Middle frontal gyrus (tissue), 1 donor: ENCODE data around the gene OVCA2.

Experiments used
- DNase-seq: peaks from one replicate; pipeline ENCODE4 v3.0.0-alpha.2; 2015; ENCODE audit warnings: low spot score; ENCODE audit errors: extremely low spot score

Gene OVCA2

GRCh38 chr17:2030779-2031163 lies 11.1 kb upstream of the OVCA2 start:
- peak; percentile 68 for DNase-seq

DNA sequence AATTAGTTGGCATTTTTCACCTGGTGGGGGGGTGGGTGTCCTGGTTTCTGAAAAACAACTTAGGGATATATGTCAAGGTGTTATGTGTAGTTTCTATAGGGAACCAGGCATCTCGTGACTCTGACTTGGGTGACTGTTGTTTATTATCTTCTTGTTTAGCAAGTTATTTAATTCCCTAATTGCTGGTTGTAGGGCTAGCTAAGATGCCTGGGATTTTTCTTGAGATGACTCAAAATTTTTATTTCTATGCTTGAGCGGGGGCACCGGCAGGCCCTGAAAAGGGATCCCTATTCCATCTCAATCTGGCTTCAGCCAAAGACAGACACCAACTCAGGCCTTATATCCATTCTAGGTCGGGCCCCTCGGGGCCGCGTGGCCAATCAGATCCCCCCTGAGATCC lies 8.7 kb upstream of the OVCA2 start:
- no peak for DNase-seq

- DNase-seq: no peak
These were observed 7.7 kb upstream of the OVCA2 start for GRCh38 chr17:2034157-2034556.

- no peak for DNase-seq
These were observed 6.8 kb upstream of the OVCA2 start for GRCh38 chr17:2034806-2035540.

DNA sequence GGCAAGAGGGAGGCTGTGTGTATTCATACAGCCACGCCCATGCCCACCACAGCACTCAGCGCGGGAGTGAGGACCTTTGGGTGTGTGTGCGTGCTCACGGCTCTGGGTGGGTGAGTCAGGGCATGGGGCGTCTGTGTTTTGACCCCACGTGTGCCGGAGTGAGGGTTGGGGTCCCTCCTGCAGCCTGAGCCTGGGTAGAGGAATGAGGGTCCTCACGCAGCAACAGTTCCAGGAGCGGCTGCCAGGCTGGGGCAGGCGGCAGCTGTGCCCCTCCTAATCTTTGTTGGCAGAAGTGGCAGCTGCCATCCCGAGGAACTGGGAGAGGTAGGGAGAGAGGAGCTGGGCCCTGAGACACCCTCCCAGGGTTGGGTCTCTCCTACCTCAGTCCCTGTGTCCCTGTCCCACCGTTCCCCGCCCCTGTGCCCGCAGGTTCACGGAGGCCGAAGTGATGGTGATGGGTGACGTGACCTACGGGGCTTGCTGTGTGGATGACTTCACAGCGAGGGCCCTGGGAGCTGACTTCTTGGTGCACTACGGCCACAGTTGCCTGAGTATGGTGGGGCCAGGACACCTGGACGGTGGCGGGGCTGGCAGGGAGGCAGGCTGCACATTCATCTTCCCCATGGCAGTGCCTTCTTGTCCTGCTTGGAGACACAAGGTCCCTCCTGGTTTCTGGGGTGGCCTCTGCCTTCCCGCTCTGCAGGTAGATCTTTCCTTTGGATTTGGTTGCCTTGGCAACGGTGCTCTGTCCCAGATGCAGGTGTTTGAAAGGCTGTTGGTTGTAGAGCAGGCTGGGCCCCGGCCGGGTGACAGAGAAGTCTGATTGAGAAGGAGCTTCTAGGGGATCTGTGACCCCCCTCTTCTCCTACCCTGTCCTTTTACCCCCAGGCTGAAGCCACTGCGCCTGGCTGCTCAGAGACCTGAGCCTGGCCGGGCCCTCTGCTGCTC lies 6.0 kb upstream of the OVCA2 start:
- DNase-seq: no peak

- no peak for DNase-seq
These were observed 4.7 kb upstream of the OVCA2 start for GRCh38 chr17:2037155-2037554.

DNA sequence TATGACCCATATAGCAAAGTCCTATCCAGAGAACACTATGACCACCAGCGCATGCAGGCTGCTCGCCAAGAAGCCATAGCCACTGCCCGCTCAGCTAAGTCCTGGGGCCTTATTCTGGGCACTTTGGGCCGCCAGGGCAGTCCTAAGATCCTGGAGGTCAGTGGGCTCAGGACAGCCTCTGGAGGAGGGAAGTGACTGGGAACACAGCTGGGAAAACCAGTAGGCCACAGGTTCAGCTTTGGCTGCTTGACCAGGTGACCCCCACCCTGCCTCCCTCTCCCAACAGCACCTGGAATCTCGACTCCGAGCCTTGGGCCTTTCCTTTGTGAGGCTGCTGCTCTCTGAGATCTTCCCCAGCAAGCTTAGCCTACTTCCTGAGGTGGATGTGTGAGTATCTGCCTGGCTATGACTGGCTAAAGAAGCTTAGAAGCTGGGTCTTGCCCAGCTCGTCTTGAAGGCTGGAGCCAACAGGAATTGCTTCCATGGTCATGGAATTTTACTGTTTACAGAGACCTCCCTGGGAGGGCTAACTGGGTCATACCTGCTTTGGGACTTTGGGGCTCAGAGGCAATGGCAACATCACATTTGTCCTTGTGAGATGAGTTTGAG lies 1.5 kb upstream of the OVCA2 start:
- no peak for DNase-seq

GRCh38 chr17:2040942-2041560 lies 771 bp upstream of the OVCA2 start:
- no peak for DNase-seq

GRCh38 chr17:2042390-2042847 lies 597 bp downstream of the OVCA2 start:
- DNase-seq: no peak

GRCh38 chr17:2042933-2043332 lies 1.1 kb downstream of the OVCA2 start:
- DNase-seq: no peak

DNA sequence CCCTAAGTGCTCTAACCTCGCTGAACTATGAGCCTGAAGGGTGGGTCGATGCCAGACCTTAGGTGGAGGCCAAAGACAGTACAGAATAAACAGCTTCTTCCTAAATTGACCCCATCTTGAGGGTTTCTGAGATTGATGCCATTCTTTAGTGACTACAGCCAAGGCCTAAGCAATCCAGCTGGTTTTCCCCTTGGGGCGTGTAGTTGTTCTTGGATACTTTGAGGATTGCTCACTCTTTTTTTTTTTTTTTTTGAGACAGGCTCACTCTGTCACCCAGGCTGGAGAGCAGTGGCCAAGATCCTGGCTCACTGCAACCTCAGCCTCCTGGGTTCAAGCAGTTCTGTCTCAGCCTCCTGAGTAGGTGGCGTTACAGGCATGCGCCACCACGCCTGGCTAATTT lies 2.0 kb downstream of the OVCA2 start:
- DNase-seq: no peak

- DNase-seq: no peak
These were observed 2.6 kb downstream of the OVCA2 start for GRCh38 chr17:2044263-2044894.

GRCh38 chr17:2047590-2047989 lies 5.8 kb downstream of the OVCA2 start:
- no peak for DNase-seq

DNA sequence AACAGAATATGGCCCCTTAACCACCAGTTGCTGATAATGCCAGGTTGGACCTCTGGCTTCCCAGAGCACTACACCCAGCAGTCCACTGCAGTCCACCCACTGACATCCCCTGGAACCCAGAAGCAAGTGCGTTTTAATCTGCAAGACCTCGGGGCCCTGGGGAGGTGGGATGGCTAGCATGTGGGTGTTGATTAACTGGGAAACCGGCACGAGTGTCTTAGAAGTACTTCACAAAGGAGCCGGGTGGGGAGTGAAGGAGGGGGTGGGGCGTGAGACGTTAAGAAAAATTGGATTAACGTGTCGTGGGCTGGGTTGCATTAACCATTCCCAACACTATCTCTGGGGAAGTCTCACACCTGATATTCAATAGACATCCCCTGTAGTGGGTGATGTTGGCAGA lies 7.0 kb downstream of the OVCA2 start:
- DNase-seq: no peak

DNA sequence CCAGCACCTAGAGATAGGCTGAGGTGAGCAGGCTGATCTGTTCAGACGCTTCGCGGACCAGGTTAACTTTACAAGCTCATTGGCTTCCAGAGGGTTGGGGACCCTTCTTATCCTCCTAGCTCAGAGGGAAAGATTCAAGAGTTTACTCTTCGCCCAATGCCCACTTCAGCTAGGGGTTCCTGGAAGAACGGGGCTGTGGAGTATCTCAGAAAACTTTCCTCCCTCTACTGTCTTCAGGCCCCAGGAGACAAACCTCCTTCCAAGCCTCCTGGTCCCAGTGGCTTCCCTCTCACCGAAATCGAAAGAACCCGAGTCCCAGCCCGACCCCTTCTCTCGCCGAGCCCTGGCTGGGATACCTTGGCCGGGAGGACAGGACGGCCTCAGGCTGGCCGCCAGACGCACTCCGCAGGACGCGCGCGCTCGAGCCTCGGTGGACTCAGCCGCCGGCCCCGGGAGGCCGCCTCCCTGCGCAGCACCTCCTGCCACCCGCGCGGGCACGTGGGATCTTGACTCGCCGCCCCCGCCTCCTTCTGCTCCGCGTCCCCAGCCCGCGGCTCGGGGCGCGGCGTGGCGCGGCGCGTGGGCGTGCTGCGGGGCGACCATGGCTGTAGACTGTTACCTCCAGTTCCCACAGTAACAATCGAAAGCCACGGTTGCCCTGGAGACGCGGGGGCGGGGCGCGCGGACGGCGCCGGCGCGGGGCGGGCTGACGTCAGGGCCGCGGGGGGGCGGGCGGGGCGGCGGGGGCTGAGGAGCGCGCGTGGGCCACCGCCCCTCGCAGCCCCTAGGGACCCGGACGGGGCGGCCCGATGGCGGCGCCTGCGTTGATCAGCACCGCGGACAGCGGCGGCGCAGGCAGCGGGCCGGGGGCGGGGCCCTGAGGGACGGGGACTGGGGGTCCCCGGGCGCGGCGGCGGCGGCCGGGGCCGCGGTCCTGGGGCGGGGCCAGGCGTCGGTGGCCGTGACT lies 7.8 kb downstream of the OVCA2 start:
- DNase-seq: no peak

DNA sequence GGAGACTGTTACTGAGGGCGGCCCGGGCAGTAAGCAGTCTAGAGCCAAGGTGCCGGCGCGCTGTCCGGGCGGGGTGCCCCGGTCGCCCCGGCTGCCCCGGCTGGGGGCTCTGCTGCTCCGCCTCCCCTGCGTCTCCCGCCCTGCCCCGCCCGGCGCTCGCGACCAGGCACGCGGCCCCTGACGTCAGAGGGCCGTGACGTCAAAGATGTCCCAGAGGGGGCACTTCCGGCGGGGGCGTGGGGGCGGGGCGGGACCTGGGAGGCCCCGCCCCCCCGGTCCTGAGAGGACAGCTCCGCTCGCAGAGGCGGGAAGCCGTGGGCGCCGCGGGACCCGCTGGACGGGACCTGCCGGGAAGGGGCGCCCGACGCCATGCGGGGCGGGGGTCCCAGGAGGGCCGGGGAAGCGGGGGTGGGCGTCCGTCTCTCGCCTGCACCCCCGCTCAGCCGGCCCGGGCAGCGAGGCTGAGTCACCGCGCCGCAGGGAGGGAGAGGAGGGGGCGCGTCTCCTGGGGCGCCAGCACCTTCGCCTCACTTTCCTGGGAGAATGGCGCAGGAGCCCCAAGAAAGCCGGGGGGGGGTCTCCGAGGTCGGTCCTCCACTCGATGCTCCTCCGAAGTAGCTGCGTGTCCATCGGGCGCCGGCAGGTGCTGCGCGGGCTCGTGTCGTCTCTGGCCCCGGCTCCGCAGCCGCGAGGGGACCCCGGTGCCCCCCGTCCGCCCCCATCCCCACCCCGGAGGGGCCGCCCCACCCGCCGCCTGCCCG lies 8.7 kb downstream of the OVCA2 start:
- DNase-seq: peak; percentile 40

DNA sequence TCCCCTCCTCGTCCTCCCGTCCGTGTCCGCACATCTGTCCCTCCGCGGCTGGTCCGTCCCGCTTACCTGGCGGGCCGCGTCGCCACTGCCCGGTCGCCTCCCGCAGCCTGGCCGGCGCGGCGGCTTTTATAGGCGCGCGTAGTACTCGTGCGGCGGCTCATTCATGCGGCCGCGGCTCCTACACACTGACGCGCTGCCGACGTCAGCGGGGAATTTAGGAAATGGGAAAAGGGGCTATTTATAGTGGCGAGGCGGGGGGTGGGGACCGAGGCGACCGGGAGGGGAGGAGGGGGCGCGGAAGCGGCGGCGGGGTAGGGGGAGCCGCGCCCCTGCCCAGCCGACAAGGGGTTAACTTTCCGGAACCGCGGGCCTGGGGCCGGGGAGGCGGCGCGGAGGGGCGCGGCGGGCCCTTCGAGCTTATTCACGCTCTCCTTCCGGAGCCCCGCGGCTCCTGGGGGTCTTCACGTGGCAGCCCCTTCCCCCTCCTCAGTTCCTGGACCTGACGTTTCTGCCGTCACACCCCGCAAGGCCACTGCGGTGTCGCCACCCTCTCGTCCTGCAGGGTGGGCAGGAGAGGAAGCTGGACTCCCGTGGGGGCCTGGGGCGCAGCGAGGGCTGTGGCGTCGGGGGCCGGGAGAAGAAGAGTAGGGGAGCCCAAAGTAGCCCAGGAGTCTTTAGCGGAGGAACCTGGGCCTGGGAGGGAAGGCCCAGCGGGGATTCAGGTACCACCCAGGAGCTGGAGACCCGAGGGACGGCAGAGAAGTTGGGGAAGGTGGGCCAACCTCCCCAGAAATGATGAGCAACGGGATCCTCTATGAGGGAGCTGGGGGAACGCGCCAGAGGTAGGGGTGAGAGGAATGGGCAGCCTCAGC lies 9.5 kb downstream of the OVCA2 start:
- DNase-seq: no peak

DNA sequence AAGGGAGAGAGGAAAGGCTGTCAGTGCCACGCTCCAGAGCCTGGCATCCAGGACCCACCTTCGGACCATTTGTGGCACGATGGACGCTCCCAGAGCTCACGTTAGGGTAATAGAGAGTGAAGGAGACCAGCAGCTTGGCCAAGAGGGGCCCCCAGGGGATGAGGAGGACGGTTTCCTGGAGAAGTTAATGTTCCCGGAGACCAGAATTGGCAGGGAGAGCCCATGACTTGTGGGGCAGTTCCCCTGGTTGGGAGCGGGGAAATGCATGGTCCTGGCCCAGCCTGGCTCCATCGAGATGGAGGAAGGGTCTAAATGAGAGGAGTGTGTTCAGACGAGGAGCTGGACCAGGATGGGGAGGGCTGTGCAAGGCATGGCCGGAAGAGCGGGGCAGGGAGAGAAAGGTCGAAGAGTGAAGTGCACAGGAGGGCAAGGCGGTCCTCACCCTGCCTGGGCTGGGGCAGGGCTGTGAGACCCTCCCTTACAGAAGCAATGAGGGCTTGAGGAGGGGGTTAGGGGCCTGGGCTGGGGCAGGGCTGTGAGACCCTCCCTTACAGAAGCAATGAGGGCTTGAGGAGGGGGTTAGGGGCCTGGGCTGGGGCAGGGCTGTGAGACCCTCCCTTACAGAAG lies 10.2 kb downstream of the OVCA2 start:
- no peak for DNase-seq
